Measurements from ENCODE around the gene ABCC2.
"Not testable (repeated sequence)": the region's sequence is repeated elsewhere in the genome, so short reads cannot be mapped to it uniquely, and the experiment has no call there.

The ABCC2 gene

DNA sequence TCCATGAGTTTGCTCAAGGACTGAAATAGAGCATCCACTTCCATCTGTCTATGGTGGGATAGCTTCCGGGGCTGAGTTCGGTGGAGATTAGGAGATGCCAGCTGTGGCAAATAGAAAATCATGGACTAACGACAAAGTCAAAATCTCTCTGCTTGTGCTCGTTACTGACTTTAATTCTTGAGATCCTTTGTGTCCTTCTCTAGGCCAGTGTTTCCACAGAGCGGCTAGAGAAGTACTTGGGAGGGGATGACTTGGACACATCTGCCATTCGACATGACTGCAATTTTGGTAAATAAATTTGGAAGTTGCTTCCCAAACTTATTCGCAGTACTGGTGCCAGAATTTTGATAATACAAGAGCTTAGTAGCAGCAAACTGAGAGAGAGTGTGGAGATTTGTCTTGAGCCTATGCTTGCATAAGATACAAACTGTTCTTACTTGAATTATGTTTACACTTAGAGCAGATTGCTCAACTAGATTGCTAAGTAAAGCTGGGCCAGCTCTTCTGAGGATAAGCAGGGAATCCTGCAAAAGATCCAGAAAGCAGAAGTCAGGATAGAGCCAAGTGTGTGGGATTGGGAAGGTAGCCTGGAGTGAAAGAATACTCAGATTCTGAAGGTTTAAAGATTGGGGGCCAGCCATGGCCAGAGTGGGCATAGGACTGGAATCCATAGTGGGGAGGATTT, 27.6 kb downstream of the ABCC2 start:
- no peak for DNase-seq

DNA sequence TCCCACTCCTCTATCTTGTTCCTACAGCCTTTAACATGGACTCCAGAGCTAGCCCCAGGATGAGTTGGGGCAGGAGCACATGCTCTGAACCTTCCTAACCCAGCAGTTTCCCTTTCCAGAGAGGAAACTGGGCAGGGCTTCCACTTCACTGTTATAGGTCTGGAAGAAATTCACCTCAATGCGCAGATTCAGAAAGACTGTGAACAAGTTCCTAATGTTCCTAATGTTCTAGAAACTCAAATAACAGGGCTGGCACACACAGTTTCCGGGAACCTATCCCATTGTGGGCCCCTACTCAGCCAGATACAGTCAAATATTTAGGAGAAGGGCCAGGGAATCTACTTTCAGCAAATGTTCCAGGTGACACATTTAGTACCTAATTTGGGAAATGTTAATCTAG, 29.7 kb downstream of the ABCC2 start:
- no peak for DNase-seq

DNA sequence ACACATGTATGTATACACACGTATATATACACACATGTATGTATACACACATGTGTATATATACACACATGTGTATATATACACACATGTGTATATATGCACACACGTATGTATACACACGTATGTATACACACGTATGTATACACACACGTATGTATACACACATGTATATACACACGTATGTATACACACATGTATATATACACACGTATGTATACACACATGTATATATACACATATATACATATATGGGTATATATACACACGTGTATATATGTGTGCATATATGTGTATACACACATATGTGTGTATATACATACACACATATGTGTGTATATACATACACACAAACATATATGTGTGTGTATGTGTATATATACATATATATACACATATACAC, 31.7 kb downstream of the ABCC2 start:
- no peak for DNase-seq

- DNase-seq = no peak
Observed at GRCh38 chr10:99815621-99816020, 33.2 kb downstream of the ABCC2 start.

DNA sequence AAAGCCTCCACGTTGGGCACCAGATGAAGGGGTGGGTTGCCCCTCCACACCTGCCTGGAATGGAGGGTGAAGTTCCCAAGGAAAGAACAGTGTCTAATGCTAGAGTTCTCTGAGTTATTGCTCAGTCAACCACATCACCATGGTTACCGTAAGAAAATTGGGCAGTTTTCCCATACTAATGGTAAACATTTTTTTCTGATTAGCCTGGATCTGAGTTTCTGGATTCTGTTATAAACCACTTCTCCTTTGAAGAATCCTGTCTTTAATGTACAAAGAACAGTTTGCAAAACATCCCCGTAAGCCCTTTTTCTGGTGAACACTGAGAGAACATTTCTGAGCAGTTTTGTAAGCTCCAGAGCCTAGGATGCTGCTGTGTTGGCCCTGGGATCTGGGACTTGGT, 45.5 kb downstream of the ABCC2 start:
- DNase-seq = no peak

GRCh38 chr10:99828464-99828863, 46.0 kb downstream of the ABCC2 start:
- peak in 1 of 5 donors; percentile 78 for DNase-seq

DNA sequence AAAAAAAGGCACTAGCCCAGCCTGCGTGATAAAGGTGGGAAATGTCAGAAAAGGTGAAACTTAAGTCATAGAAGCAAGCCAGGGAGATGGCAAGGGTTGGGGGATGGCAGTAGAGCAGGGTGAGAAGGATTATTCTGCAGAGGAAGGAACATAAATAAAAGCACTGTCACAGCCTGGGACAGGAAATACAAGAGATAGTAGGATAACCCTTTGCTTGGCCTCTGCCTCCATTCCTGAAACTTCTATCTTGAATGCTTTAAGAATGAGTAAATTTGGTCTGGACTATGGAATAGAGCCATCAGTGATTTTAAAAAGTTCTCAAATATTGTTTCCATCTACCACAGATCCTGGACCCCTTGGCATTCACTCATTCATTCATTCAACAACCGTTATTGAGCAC, 50.0 kb downstream of the ABCC2 start:
- DNase-seq = no peak

- DNase-seq = no peak
Observed at GRCh38 chr10:99834410-99834809, 52.0 kb downstream of the ABCC2 start.

DNA sequence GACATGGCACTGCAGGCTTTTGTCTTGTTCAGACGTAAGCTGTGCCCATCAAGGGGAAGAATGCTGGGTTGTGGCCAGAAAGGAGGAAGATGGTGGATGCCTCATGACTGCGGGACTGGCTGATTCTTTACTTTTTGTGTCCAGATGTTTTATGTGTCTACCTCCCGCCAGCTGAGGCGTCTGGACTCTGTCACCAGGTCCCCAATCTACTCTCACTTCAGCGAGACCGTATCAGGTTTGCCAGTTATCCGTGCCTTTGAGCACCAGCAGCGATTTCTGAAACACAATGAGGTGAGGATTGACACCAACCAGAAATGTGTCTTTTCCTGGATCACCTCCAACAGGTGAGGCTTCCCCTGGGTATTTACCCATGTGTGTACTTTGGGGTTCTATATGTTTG, 53.5 kb downstream of the ABCC2 start:
- DNase-seq = no peak

GRCh38 chr10:99836711-99837110, 54.3 kb downstream of the ABCC2 start:
- DNase-seq = no peak

GRCh38 chr10:99840859-99841258, 58.4 kb downstream of the ABCC2 start:
- not testable (repeated sequence) for DNase-seq

GRCh38 chr10:99841746-99842145, 59.3 kb downstream of the ABCC2 start:
- no peak for DNase-seq

DNA sequence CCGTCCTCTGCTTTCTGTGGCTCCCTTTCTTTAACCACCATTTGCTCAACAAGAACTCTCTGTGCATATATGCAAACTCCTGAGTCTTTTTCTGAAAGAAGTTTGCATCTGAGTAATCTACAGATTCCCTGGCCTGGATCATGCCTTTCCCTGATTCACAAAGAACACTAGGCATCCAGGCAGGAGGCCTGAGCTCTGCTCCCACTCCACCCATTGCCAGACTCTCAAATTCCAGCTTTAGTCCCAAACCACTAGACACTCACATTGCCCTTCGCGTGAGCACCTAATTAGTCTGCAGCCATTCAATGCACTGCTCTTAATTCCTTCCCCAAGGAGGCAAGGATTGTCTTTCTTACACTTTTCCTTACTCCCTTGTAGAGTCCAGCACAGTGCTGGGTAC, 60.9 kb downstream of the ABCC2 start:
- DNase-seq = no peak

- no peak for DNase-seq
Observed at GRCh38 chr10:99844433-99844955, 62.1 kb downstream of the ABCC2 start.

DNA sequence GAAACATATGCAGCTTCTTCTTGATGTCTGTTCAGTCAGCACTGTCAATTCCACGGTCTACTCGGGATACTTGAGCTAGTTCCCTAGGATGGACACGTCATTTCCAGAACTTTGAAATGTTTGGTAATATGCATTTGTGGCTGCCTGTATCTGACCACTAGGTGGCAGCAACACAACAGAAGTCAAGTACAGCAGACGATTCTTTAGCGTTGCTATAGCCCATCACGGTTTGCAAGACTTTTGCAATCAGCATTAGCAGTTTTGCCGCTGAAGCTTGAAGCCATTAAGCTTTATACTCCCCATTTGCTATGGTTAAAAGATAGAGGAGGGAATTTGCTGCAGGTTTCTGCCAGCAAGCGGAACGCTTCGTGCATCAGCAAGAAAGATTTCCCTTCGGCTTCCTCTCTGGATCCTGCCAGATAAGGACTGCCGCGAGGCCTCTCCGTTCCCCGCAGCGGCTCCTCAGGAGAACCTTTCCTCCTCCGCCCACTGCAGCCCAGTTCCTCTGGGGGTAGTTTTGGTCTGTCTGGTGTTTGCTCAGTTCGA, 63.5 kb downstream of the ABCC2 start:
- peak; percentile 35 to 75 (median 52) for DNase-seq

- DNase-seq = no peak
Observed at GRCh38 chr10:99849057-99849456, 66.6 kb downstream of the ABCC2 start.

DNA sequence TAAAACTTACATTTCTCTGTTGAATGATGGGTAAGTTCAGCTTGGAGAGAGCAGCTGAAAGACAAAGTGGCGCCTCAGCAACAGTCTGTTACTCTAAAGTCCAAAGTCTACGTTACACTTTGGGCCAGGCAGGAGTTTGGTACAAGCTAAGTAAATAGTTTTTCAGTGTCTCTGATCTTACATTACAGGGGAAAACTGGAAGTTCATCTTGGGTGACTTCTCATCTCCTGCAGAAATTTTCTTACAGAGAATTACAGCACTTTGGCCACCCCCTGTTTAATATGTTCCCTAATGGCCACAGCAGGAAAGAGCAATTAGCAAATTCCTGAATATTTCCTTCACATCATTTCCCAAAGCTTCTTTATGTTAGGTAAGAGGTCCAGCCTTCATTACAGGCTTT, 67.1 kb downstream of the ABCC2 start:
- no peak for DNase-seq

- DNase-seq = no peak
Observed at GRCh38 chr10:99850021-99850766, 67.8 kb downstream of the ABCC2 start.

DNA sequence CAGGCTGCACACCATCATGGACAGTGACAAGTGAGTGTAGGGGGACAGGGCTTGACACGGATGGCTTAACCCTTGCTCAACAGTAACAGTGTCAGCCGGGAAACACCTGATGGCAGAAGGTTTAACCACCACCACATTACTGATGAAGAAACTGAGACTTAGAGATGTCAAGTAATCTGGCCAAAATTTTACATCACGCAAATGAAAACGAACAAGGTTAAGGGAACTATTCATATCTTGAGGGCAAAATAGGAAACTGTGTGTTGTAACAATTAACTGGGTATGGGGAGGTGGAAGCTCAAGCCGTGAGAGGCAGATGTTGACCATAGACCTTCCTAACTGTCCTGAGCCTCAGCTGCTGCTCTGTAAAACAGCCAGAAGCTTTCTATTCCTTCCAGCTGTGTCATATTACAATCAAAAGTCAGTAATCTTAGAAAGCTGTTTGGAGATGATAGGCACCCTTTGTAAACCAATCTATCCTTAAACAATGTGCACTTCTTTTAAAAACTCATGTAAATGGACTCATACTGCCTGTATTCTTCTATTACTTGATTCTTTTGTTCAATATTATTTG, 68.4 kb downstream of the ABCC2 start:
- DNase-seq = no peak

- no peak for DNase-seq
Observed at GRCh38 chr10:99851825-99852224, 69.4 kb downstream of the ABCC2 start.

- DNase-seq = no peak
Observed at GRCh38 chr10:99852481-99853213, 70.2 kb downstream of the ABCC2 start.

DNA sequence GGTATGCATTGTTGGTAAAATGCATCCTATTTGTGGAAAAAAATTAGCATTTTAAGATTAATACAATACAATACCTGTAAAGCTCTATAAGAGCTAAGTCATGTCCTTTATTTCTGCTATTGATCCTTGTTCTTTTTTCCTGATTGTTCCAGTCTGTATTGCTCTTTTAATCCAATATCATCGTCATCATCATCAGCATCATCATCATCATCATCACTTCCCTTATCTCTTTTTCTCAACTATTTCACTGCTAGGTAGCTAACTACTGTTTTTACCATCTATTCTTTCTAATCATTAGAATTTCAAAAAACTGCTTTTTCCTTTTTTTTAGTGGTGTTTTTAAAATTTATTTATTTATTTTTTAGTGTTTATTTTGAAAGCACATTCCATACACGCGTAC, 71.2 kb downstream of the ABCC2 start:
- no peak for DNase-seq

DNA sequence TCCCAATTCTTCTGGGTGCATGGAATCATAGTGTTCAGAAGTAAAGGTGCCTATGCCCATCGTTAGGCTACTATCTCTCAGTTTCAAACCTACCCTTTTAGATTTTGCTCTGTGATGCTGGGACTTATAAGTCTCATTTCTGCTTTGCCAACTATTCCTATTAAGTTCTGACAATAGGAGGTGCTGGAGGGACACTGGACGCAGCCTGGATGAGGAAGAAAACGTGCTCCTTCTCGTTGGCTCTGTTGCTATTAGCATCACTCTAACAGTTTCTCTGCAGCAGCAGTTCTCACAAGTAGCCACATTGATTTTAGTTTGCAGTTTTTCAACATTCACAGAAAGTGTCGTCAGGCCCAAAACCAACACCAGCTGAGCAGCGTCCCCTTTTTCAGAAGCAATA, 72.4 kb downstream of the ABCC2 start:
- no peak for DNase-seq
